ENCODE measurements around the gene HOXA2. TPM values are rescaled to one million over a fixed set of nuclear protein-coding genes. Genes with fewer than 3 reads are reported as not detected.

Gene HOXA2
- total and polyA plus RNA-seq, 2 of the 8 experiments (the other 6 are each of a cell fraction or from before 2014, with no cell fraction given) = not detected

DNA sequence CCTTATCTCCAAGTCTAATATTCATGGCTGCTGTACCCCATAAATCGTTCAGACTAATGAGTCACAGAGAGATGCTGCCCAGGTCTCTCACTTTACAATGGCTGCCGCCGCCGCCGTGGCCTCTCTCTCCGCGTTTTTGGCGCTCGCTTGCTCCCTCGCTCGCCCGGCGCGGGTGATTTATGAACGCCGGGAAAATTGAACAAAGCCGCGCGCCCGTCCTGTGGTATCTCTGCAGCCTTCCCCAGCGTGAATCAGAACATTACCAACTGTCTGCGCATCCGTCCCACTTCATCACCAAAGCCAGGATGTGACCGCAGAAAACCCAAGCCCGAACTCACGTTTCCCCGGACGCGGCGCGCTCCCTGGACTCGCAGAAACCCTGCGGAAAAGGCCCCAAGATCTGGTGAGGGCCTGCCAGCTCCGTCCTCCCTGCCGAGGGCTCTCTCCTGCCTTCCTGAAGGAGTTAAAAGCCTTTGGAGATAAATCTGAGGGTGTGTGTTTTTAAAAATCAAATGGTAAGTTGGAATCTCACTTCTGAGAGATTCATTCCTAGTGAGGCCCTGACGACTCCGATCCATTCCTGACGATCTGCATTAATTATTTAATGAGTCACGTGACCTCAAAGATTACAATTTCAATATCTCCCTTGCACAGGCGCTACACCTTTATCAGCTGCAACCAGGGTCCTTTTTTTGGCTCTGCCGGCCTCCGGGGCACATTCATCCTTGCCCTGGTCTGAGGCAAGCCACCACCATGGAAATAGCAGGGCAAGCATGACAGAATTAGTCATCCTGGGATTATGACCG, 21.8 kb upstream of the HOXA2 start (continued):
- no peak for TF ChIP-seq GTF2F1 (IDR thresholded peaks at IDR 0.05; ENCODE audit: borderline replicate concordance, low read depth, low read length)
- TF ChIP-seq SP2 (IDR thresholded peaks at IDR 0.05; ENCODE audit: low read length) = no peak
